Head of caudate nucleus (tissue), 42 donors: Measurements from ENCODE around the gene DEK.
A peak's percentile ranks its signal among the peaks of the same experiment; 100 is the strongest.

Source experiments
- DNase-seq, 42 donors: peaks; one replicate each; pipeline versions ENCODE4 v3.0.0 to v3.0.0-alpha.2; 2020 to 2021; ENCODE audit warnings: mixed read lengths in 7 of 42
- intact Hi-C: fragments of 100-400 bp; cut with DNase I; formaldehyde crosslinking; loops from one replicate; pipeline ENCODE4 v1.15.0; 2022

DEK gene

GRCh38 chr6:18269253-18269652, 4.9 kb upstream of the DEK start:
- DNase-seq, result no peak
- intact Hi-C loops, result no loop called here

- no peak for DNase-seq
- intact Hi-C loops, result no loop called here
Measured at GRCh38 chr6:18268066-18268465, 3.7 kb upstream of the DEK start.

GRCh38 chr6:18266523-18266912, 2.2 kb upstream of the DEK start:
- no peak for DNase-seq
- intact Hi-C loops, result no loop called here

GRCh38 chr6:18265787-18266522, 1.6 kb upstream of the DEK start:
- intact Hi-C loops, result loop anchor here (2.0 kb wide), 1 partner anchor 111 kb away; the partner anchor contains the start of genes KDM1B and TPMT
- DNase-seq, result no peak

GRCh38 chr6:18264923-18265377, 620 bp upstream of the DEK start:
- no peak for DNase-seq
- intact Hi-C loops, result loop anchor here (2.0 to 5.0 kb wide), 2 partner anchors 110 to 278 kb away; partner anchors contain the start of genes KDM1B, KIF13A and TPMT

GRCh38 chr6:18263418-18264218, 712 bp downstream of the DEK start:
- intact Hi-C loops, result loop anchor here (2.0 to 5.0 kb wide), 2 partner anchors 109 to 276 kb away; partner anchors contain the start of genes KDM1B, KIF13A and TPMT

GRCh38 chr6:18262702-18263417, 1.5 kb downstream of the DEK start:
- no peak for DNase-seq
- intact Hi-C loops, result loop anchor here (5.0 kb wide), 1 partner anchor 276 kb away; the partner anchor contains the start of gene KIF13A

More at GRCh38 chr6:18263418-18264218, 712 bp downstream of the DEK start:
- peak in 18 of 42 donors; percentile 5 to 72 (median 36) for DNase-seq

- intact Hi-C loops, result loop anchor here (5.0 kb wide), 1 partner anchor 275 kb away; the partner anchor contains the start of gene KIF13A
- no peak for DNase-seq
Measured at GRCh38 chr6:18261877-18262276, 2.5 kb downstream of the DEK start.

GRCh38 chr6:18260448-18261106, 3.8 kb downstream of the DEK start:
- no peak for DNase-seq

GRCh38 chr6:18259675-18260447, 4.5 kb downstream of the DEK start:
- no peak for DNase-seq
- intact Hi-C loops, result loop anchor here (5.0 kb wide), 1 partner anchor 273 kb away; the partner anchor contains the start of gene KIF13A

More at GRCh38 chr6:18260448-18261106, 3.8 kb downstream of the DEK start:
- intact Hi-C loops, result loop anchor here (5.0 kb wide), 1 partner anchor 273 kb away; the partner anchor contains the start of gene KIF13A

GRCh38 chr6:18254793-18255192, 9.5 kb downstream of the DEK start:
- DNase-seq, result no peak
- intact Hi-C loops, result no loop called here

- no peak for DNase-seq
- intact Hi-C loops, result no loop called here
Measured at GRCh38 chr6:18253635-18254034, 10.7 kb downstream of the DEK start.

GRCh38 chr6:18249271-18249670, 15.1 kb downstream of the DEK start:
- DNase-seq, result no peak
- intact Hi-C loops, result no loop called here

GRCh38 chr6:18248698-18249097, 15.6 kb downstream of the DEK start:
- intact Hi-C loops, result no loop called here
- no peak for DNase-seq

GRCh38 chr6:18247002-18247401, 17.3 kb downstream of the DEK start:
- intact Hi-C loops, result no loop called here
- DNase-seq, result no peak

GRCh38 chr6:18246205-18246604, 18.1 kb downstream of the DEK start:
- intact Hi-C loops, result no loop called here

GRCh38 chr6:18245642-18246041, 18.7 kb downstream of the DEK start:
- intact Hi-C loops, result no loop called here
- DNase-seq, result no peak

More at GRCh38 chr6:18246205-18246604, 18.1 kb downstream of the DEK start:
- no peak for DNase-seq

GRCh38 chr6:18245079-18245478, 19.3 kb downstream of the DEK start:
- no peak for DNase-seq

More at GRCh38 chr6:18245079-18245478, 19.3 kb downstream of the DEK start:
- intact Hi-C loops, result no loop called here
